HK-2 (cell line): ENCODE data around the gene CCDC17.
A peak's percentile ranks its signal among the peaks of the same experiment; 100 is the strongest.

Experiments
- DNase-seq: peaks from one replicate; pipeline ENCODE4 v3.0.0-alpha.2; 2018; ENCODE audit not compliant: unreplicated experiment

CCDC17 gene

GRCh38 chr1:45583666-45584350 is 40.0 kb downstream of the CCDC17 start, which contains the start of gene NASP:
Gene NASP, plus strand, starts transcription at chr1:45584041. Its CDS starts 106 bp downstream, at chr1:45584147.
- DNase-seq: peak; percentile 91

GRCh38 chr1:45583264-45583665 is 40.6 kb downstream of the CCDC17 start:
- peak; percentile 93 for DNase-seq

GRCh38 chr1:45574105-45574626 is 49.7 kb downstream of the CCDC17 start:
- no peak for DNase-seq

- no peak for DNase-seq
These were observed 50.5 kb downstream of the CCDC17 start for GRCh38 chr1:45573231-45573804.

- no peak for DNase-seq
These were observed 53.2 kb downstream of the CCDC17 start for GRCh38 chr1:45570631-45571030.
